HepG2 (cell line): ENCODE results near the gene CD248. TPM values are rescaled to one million over a fixed set of nuclear protein-coding genes. Genes with fewer than 3 reads are reported as not detected.

Experiments used
- ADNP ChIP-seq: sonication (generic); formaldehyde crosslinking; IDR thresholded peaks from 2 replicates; pipeline ENCODE4 v1.4.0; 2020; ENCODE audit warnings: missing genetic modification reagents
- ELF3 ChIP-seq: IDR thresholded peaks from 2 replicates; pipeline ENCODE4 v1.6.1; 2016; ENCODE audit warnings: missing genetic modification reagents, missing compliant biosample characterization
- HOXA9 ChIP-seq: sonication (generic); formaldehyde crosslinking; IDR thresholded peaks from 2 replicates; pipeline ENCODE4 v1.8.1; 2022; ENCODE audit warnings: missing genetic modification reagents, mild to moderate bottlenecking, moderate library complexity, borderline replicate concordance
- PHF21A ChIP-seq: sonication (generic); formaldehyde crosslinking; IDR thresholded peaks from 2 replicates; pipeline ENCODE4 v1.5.0; 2020; ENCODE audit warnings: mild to moderate bottlenecking, missing genetic modification reagents
- RFX1 ChIP-seq: fragments of 450-650 bp; IDR thresholded peaks from 2 replicates; pipeline ENCODE4 v1.6.1; 2017
- SMC3 ChIP-seq: IDR thresholded peaks from 2 replicates; pipeline ENCODE4 v1.6.1; 2011; ENCODE audit warnings: low read length, improper control_type of control experiment
- ZFP36L1 ChIP-seq: sonication (generic); formaldehyde crosslinking; IDR thresholded peaks from 2 replicates; pipeline ENCODE4 v1.8.0; 2022; ENCODE audit warnings: mild to moderate bottlenecking, missing genetic modification reagents, moderate library complexity
- ZNF331 ChIP-seq: sonication (generic); formaldehyde crosslinking; IDR thresholded peaks from 2 replicates; pipeline ENCODE4 v1.4.0; 2020; ENCODE audit warnings: missing genetic modification reagents
- ZNF33B ChIP-seq: sonication (generic); formaldehyde crosslinking; IDR thresholded peaks from 2 replicates; pipeline ENCODE4 v1.5.1; 2020; ENCODE audit warnings: mild to moderate bottlenecking, missing genetic modification reagents
- ZNF367 ChIP-seq: sonication (generic); formaldehyde crosslinking; IDR thresholded peaks from 2 replicates; pipeline ENCODE4 v1.4.0; 2020; ENCODE audit warnings: missing genetic modification reagents, borderline replicate concordance
- ZNF766 ChIP-seq: sonication (generic); formaldehyde crosslinking; IDR thresholded peaks from 2 replicates; pipeline ENCODE4 v1.5.0; 2020; ENCODE audit warnings: missing genetic modification reagents, borderline replicate concordance
- polyA plus RNA-seq, 8 experiments: library from polyadenylated mRNA; depleted of rRNA in 3 of 8; stranded (reverse) in 7 of 8; unstranded in 1 of 8; fragments of >200 nt; fragmentation: Illumina TruSeq in 4 of 8; extraction: Trizol in 4 of 8; gene quantifications; 2 replicates each; pipeline versions ENCODE4 v1.2.1 to v1.2.3, GENCODE V29; 2011 to 2016; ENCODE audit warnings: low read depth in 4 of 8, missing spikeins in 1 of 8, mixed read lengths in 1 of 8; ENCODE audit not compliant: insufficient read depth in 1 of 8
- total RNA-seq, 5 experiments: library from RNA; depleted of rRNA; stranded (reverse); fragments of >200 nt; fragmentation: Illumina TruSeq; extraction: Trizol; gene quantifications; 2 replicates each; pipeline ENCODE4 v1.2.3, GENCODE V29; 2016; ENCODE audit warnings: low read depth in 1 of 5
- TF ChIP-seq, protein P1 (sequence below): sonication (generic); formaldehyde crosslinking; IDR thresholded peaks from one replicate; pipeline ENCODE4 v1.5.1; 2020; ENCODE audit warnings: mild to moderate bottlenecking, missing genetic modification reagents; ENCODE audit errors: not compliant biosample characterization
- TF ChIP-seq, protein P2 (sequence below): sonication (generic); formaldehyde crosslinking; IDR thresholded peaks from 2 replicates; pipeline ENCODE4 v1.9.0; 2021; ENCODE audit warnings: missing genetic modification reagents, borderline replicate concordance
- TF ChIP-seq, protein P3 (sequence below): sonication (generic); formaldehyde crosslinking; IDR thresholded peaks from 2 replicates; pipeline ENCODE4 v1.4.0; 2020; ENCODE audit warnings: missing genetic modification reagents

The CD248 gene
- total and polyA plus RNA-seq, 2 of the 13 experiments (the other 11 are each of a cell fraction or from before 2014, with no cell fraction given) = 0.25 to 0.35 TPM

DNA sequence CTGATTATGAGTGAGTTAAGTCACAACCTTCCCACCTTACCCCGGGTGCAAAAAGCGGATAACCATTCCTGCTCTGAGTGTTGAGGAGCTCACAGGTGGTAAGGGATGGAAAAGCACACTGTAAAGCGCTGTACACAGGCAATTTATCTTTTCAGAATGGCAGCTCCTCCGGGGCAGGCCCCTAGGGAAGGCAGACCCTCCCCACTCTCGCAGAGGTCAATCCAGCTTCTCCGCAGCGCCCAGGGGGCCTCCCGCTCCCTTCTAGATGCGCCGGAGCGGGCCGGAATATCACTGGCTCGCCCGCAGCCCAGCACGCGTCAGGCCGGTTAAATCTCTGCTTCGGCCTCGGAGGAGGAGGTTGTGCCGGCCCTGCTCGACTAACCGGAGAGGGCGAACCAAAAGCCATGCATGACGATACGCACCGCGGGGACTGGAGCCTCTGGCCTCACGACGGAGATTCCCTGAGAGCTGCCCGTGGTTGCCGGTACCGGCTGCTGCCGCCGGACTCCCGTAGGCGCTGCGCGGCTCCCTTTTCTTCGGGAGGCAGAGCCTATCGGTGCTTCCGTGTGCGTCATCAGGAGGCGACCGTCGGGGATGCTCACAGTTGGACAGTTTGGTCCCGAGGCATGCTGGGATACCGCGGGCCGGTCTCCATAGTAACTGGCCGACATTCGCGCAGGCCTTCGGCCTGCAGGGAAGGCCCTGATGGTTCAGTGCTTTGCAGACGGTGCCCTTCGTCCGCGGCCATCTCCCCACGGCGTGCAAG, 27.9 kb upstream of the CD248 start, which contains the start of gene BRMS1 (continued):
- TF ChIP-seq, protein P1, sequence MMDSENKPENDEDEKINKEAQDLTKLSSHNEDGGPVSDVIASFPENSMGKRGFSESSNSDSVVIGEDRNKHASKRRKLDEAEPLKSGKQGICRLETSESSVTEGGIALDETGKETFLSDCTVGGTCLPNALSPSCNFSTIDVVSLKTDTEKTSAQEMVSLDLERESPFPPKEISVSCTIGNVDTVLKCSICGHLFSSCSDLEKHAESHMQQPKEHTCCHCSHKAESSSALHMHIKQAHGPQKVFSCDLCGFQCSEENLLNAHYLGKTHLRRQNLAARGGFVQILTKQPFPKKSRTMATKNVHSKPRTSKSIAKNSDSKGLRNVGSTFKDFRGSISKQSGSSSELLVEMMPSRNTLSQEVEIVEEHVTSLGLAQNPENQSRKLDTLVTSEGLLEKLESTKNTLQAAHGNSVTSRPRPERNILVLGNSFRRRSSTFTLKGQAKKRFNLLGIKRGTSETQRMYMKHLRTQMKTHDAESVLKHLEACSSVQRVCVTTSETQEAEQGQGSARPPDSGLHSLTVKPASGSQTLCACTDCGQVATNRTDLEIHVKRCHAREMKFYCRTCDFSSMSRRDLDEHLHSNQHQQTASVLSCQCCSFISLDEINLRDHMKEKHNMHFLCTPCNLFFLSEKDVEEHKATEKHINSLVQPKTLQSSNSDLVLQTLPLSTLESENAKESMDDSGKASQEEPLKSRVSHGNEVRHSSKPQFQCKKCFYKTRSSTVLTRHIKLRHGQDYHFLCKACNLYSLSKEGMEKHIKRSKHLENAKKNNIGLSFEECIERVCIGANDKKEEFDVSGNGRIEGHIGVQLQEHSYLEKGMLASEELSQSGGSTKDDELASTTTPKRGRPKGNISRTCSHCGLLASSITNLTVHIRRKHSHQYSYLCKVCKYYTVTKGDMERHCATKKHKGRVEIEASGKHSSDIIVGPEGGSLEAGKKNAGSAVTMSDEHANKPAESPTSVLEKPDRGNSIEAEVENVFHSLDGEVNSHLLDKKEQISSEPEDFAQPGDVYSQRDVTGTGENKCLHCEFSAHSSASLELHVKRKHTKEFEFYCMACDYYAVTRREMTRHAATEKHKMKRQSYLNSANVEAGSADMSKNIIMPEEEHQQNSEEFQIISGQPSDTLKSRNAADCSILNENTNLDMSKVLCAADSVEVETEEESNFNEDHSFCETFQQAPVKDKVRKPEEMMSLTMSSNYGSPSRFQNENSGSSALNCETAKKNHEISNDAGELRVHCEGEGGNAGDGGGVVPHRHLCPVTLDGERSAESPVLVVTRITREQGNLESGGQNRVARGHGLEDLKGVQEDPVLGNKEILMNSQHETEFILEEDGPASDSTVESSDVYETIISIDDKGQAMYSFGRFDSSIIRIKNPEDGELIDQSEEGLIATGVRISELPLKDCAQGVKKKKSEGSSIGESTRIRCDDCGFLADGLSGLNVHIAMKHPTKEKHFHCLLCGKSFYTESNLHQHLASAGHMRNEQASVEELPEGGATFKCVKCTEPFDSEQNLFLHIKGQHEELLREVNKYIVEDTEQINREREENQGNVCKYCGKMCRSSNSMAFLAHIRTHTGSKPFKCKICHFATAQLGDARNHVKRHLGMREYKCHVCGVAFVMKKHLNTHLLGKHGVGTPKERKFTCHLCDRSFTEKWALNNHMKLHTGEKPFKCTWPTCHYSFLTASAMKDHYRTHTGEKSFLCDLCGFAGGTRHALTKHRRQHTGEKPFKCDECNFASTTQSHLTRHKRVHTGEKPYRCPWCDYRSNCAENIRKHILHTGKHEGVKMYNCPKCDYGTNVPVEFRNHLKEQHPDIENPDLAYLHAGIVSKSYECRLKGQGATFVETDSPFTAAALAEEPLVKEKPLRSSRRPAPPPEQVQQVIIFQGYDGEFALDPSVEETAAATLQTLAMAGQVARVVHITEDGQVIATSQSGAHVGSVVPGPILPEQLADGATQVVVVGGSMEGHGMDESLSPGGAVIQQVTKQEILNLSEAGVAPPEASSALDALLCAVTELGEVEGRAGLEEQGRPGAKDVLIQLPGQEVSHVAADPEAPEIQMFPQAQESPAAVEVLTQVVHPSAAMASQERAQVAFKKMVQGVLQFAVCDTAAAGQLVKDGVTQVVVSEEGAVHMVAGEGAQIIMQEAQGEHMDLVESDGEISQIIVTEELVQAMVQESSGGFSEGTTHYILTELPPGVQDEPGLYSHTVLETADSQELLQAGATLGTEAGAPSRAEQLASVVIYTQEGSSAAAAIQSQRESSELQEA = no peak
- peak; percentile 61 for TF ChIP-seq ZNF331
- peak; percentile 52; the same call in 1 of the 2 replicates for TF ChIP-seq PHF21A (CRISPR knock-in tag)
- no peak for TF ChIP-seq ZNF33B (CRISPR knock-in tag)
- no peak for TF ChIP-seq ZNF766 (CRISPR knock-in tag)
- TF ChIP-seq ELF3 (CRISPR knock-in tag) = peak; percentile 78; the same call in 1 of the 2 replicates
- TF ChIP-seq HOXA9 (CRISPR knock-in tag) = no peak
- TF ChIP-seq, protein P2, sequence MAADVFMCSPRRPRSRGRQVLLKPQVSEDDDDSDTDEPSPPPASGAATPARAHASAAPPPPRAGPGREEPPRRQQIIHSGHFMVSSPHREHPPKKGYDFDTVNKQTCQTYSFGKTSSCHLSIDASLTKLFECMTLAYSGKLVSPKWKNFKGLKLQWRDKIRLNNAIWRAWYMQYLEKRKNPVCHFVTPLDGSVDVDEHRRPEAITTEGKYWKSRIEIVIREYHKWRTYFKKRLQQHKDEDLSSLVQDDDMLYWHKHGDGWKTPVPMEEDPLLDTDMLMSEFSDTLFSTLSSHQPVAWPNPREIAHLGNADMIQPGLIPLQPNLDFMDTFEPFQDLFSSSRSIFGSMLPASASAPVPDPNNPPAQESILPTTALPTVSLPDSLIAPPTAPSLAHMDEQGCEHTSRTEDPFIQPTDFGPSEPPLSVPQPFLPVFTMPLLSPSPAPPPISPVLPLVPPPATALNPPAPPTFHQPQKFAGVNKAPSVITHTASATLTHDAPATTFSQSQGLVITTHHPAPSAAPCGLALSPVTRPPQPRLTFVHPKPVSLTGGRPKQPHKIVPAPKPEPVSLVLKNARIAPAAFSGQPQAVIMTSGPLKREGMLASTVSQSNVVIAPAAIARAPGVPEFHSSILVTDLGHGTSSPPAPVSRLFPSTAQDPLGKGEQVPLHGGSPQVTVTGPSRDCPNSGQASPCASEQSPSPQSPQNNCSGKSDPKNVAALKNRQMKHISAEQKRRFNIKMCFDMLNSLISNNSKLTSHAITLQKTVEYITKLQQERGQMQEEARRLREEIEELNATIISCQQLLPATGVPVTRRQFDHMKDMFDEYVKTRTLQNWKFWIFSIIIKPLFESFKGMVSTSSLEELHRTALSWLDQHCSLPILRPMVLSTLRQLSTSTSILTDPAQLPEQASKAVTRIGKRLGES (CRISPR knock-in tag) = no peak
- TF ChIP-seq SMC3 = no peak
- no peak for TF ChIP-seq ZFP36L1
- no peak for TF ChIP-seq ADNP (CRISPR knock-in tag)
- peak; percentile 85 for TF ChIP-seq RFX1
- no peak for TF ChIP-seq ZNF367 (CRISPR knock-in tag)
- TF ChIP-seq, protein P3, sequence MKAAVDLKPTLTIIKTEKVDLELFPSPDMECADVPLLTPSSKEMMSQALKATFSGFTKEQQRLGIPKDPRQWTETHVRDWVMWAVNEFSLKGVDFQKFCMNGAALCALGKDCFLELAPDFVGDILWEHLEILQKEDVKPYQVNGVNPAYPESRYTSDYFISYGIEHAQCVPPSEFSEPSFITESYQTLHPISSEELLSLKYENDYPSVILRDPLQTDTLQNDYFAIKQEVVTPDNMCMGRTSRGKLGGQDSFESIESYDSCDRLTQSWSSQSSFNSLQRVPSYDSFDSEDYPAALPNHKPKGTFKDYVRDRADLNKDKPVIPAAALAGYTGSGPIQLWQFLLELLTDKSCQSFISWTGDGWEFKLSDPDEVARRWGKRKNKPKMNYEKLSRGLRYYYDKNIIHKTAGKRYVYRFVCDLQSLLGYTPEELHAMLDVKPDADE (CRISPR knock-in tag) = no peak
